Stimulated activated CD4-positive, alpha-beta T cell treated with anti-CD3 and anti-CD28 coated beads, Interleukin-15, amount 100 ng/mL, for 1 hour (primary cell): ENCODE data around the gene DUSP7.
"Not testable (repeated sequence)": the region's sequence is repeated elsewhere in the genome, so short reads cannot be mapped to it uniquely, and the experiment has no call there.

Experiments used
- DNase-seq, 2 donors: peaks; one replicate each; pipeline ENCODE4 v3.0.0-alpha.2; 2020; ENCODE audit warnings: low read depth in 1 of 2, low spot score in 1 of 2

Gene DUSP7

GRCh38 chr3:52049503-52049902 is 6.9 kb downstream of the DUSP7 start:
- no peak for DNase-seq

DNA sequence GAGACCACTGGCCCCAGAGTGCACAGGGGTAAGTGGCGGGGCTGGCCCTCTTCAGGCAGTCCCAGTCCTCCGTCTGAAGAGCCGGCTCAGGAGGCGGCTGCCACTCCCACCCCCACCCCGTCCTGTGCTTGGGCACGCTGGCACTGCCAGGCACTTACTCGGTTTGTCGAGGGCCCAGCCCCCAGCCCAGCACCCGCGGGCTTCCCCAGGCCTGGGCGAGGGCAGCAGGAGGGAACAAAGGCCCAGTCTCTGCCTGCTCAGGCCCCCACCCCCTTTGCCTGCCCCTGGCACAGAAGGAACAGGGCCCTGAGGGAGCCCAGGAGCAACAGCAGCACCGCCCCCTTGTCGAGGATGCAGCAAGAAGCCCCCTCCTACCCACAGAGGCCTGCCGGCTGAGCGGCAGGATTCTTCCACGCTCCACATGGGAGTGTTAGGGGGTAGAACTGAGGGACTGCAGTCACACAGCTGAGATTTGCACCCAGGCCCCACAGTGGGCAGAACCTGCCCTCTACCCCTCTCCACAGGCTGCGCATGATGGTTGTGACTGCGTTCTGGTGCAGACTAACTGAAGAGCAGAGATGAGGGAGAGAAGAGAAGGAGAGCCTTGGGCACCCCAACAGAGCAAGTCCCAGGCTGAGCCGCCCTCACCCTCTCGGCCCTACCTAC is 8.9 kb downstream of the DUSP7 start:
- no peak for DNase-seq

DNA sequence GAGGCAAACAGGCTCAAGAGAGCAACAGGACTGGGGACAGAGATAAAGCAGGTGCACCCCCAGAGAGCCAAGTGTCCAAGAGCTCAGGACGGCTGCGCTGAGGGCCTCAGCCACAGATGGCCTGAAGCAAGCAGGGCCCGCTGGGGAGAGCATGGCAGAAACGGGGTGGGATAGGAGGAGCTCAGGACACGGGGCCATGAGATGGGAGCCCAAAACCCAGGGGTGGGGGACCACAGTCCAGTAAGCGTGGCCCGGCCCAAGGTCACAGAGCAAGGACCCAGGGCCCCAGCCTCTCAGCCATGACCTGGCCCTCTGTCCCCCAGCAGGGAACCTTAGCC is 9.5 kb downstream of the DUSP7 start:
- no peak for DNase-seq

DNA sequence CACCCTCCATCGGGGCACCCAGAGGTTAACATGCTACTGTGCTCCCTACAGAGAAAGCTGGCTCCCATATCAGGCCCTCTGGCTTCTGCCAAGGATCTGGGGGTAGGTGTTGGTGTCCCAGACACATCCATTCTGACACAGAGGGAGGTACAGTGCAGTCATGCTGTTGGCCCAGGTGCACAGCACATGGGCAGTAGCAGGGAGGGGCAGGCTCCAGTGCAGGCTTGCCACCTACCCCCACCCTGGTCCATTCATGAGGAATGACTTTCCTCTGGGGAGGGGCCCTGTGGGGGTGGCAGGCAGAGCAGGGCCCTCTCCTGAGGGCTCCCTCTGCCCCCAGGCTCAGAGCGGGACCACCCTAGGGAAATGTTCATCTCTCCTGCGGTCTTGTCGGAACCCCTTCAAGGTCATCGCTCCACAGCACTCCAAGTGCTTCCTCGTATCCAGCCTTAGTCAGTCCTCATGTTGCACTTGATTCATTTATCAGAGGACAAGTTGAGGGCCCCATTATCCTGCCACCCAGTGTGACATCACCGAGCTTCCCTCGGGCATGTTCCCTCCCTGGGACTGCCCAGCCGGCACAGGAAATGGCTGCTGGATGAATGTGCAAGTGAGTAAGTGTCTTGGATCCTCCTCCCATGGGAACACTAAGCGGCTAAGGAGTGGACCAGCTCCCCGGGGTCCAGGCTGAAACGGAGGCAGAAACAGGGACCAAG is 10.0 kb downstream of the DUSP7 start:
- DNase-seq, result no peak

DNA sequence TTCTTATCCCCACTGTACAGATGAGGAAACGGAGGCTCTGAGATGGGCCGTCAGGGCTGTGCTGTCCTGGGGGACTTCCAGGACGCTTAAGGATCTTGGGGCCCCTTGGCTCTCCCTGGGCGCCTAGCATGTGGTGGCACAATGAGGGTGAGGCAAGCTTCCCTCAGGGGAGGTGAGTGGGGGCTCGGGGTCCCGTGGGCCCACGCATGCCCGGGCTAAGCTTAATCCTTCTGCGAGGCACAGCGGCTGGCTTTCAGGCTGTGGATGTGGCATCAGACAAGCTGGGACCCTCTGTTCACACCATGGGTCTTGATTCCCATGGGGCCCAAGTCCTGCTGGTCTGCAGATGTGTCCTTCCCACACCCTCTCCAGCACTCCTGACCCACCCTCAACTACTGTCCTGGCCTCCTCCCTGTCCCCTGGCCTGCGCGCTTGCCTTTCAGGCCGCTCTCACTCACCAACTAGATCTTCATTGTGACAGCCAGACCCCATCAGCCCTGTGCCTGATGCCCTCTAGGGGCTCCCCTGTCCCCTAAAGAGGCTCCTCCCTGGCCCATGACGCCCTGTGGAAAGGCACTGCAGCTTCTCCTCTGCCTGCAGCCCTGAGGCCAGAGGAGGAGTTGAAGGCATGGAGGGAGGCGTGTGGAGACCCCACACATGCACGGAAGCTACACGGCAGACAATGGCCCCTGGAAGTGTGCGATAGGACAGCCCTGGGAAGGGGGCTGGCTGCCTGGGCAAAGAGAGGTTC is 11.3 kb downstream of the DUSP7 start:
- DNase-seq, result no peak

DNA sequence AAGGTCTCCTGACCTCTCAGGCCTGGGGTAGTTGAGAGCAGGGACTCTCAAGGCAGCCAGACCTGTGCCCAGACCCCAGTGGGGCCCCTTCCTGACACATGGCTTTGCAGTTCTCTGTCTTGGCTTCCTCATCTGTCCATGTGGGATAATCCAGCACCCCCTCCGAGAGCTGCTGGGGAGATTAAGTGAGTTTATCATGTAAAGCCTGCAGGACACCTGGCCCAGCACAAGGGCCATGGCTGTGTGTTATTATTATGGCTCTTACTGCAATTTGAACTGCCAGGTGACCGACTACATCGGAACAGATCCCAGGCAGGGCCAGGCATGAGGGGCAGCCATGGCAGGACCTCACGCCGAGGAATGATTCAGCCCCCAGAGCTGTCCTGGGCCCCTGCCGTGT is 12.6 kb downstream of the DUSP7 start:
- no peak for DNase-seq

GRCh38 chr3:52043039-52043438 is 13.3 kb downstream of the DUSP7 start:
- not testable (repeated sequence) for DNase-seq

DNA sequence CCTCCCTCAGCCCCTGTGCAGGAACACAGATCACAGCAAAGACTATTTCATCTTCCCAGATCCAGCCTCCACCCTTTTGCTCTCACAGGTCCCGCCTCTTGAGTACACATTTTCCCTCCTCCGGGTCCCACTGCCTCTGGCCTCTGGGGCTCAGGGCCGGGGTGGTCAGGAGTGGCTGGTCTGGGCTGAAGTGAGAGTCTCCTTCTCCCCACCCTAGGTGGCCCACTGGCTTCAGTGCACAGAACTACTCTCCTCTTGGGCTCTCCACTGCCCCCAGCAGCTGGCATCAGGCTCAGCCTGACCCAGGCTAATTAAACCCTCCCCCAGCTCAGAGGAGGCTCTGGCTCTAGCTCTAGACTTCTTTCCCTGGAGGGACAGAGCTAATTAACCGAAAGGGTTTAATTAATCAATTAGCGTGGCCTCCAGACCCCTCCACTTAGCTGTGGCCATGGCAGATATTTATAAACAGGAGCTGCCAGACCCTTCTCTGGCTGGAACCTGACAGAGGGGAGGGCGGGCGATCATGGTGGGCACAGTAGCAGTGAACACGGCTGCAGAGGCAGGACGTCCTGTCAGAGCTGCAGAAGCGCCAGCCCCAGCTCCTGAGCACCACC is 15.1 kb downstream of the DUSP7 start:
- no peak for DNase-seq

- no peak for DNase-seq
Measured at GRCh38 chr3:52040600-52040999, 15.8 kb downstream of the DUSP7 start.

- no peak for DNase-seq
Measured at GRCh38 chr3:52039846-52040245, 16.5 kb downstream of the DUSP7 start.

- no peak for DNase-seq
Measured at GRCh38 chr3:52039426-52039825, 16.9 kb downstream of the DUSP7 start.

DNA sequence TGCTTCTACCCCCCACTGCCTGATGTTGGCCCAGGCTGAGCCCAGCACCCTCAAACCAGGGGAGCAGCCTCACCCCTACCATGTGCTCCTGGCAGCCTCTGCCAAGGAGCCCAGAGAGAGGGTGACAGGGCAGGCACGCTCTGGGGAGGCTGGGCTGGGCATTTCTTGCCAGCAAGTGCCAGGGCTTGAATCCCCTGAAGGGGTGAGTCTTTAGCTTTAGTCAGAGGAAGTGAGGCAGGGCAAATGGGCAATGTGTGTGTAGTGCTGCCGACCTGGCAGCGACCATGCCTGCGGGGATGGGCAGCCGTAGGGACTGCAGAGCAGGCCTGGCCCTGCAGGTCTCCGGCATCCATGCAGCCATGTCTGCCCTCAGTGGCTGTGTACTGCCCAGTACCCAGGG is 18.1 kb downstream of the DUSP7 start:
- DNase-seq, result no peak

DNA sequence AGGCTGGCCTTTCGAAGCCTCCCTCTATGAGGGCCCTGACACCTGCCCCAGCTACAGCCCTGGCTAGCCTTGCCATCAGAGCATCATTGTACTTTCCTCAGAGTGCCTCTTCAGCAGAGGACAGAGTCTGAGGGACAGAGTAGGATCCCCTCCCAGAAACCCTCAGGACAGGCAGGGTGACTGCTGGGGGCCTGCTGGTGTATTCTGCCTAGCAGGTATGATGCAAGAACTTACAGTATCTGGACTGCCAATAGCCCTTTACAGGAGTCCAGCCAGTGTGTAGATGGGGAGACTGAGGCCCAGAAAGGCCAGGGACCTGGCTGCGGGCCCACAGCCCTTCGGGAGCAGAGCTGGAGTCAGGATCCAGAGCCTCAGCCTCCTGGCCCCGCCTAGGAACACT is 19.1 kb downstream of the DUSP7 start:
- no peak for DNase-seq

DNA sequence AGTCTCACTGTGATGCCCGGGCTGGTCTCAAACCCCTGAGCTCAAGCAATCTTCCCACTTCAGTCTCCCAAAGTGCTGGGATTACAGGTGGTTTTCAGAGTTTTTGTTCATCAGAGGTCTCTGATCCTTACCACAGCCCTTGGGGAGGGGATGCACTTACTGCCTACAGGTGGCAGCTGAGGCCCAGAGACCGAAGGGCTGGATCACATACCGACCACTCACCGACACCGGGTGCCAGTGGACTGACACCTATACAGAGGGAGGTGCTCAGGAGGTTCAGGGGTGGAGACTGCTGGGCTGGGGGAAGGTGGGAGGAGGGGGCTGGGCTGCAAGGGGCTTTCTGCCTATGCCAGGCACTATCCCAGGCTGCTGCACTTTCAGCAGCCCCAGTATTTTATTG is 19.5 kb downstream of the DUSP7 start:
- no peak for DNase-seq

DNA sequence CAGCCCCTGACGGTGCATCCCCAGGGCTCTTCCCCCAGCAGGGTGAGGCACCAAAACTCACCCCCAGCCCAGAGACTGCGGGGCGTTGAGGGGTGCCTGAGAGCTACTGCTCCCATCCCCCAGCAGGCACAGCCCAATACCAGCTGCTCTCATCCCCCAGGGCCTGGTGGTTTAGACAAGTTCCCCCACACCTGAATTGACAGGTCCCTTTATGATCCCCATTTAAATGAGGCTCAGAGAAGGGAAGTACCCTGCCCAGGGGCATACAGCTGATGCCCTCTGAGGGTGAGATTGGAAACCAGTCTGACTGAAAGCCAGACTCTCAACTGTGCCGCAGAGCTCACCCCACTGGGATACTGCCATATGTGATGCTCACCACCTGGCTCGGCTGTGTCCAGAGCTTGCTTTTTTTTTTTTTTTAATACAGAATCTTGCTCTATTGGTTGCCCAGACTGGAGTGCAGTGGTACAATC is 20.1 kb downstream of the DUSP7 start:
- DNase-seq, result no peak

DNA sequence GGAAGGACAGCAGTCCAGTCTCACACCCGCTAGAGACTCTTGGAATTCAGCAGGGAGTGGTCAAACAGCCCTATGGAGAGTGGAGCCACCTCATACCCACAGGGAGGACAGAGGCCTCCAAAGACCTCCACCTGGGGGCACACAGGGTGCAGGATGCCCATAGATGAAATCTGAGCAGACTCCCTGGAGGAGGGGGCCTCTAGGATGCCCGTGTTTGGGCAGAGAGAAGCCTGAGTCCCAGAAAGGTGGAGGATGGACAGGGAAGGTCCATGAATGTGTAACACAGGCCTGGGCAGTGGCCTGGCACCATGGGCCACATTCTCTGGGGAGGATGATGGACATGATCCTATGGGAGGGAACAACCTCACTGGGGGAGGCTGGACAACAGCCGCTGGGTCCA is 21.7 kb downstream of the DUSP7 start:
- no peak for DNase-seq

DNA sequence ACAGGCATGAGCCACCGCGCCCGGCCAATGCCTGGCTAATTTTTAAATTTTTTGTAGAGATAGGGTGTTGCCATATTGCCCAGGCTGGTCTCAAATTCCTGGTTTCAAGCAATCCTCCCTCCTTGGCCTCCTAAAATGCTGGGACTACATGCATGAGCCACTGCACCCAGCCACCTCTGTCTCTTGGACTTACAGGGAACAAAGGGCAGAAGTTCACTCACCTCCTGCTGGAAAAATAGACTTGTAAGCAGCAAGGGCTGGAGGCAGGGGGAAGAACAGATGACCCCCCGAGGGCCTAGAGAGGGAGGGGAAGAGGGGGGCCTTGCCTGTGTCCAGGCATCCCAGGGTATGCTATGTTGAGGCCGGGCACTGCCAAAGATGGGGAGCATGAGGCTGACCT is 22.2 kb downstream of the DUSP7 start:
- DNase-seq, result no peak

DNA sequence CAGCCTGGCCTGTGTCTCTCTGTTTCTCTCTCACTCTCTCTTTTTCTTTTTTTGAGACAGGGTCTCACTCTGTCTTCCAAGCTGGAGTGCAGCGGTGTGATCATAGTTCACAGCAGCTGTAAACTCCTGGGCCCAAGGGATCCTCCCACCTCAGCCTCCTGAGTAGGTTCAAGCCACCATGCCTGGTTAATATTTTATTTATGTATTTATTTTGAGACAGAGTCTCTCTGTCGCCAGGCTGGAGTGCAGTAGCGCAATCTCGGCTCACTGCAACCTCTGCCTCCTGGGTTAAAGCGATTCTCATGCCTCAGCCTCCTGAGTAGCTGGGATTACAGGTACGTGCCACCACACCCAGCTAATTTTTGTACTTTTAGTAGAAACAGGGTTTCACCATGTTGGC is 22.6 kb downstream of the DUSP7 start:
- not testable (repeated sequence) for DNase-seq

DNA sequence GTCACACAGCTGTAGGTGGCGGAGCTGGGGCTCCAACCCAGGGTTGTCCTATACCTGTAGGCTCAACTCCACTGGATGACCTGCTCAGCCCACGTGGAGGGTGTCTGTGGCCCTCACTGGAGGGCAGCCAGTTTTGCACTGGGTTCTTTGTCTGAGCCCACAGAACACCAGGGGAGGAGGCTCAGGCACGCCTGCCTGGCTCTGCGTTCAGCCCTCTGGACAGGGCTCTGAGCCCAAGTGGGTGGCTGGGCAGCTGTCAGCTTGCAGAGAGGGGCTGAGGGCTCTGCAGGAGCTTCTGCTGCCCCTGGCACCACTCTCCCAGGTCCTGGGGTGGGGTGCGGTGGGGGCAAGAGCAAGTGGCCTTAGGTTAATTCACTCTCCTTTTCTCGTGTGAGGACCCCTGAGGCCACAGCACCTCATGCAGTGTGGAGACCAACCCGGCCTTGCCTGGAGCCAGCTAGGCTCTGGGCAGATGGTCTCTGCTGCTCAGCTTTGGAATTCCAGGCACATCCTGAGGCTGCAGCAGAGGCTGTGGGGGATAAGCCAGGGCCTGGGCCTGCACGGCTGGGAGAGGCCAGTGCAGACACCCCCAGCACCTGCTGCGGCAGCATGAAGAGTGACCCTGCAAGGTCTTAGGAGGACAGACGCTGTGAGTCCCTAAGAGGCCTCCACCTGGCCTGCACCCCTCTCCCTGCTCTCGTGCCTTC is 23.5 kb downstream of the DUSP7 start:
- no peak for DNase-seq

DNA sequence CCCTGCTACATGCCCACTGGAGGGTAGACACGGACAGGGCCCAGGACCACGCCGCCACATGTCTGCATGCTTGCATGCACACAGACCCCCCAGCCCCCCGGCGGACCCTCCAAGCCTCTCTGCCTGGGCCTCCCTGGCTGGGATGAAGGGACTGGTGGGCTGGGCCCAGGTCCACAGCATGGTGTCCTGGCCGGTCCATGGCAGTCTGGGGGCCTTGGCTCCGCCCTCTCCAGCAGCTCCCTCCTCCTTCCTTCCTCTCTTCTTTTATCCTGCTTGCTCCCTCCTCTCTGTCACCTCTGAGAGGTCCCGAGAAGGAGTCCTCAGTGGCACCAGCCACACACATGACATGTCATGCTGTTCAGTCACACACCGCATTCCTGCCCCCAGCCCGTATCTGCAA is 24.5 kb downstream of the DUSP7 start:
- DNase-seq, result no peak

DNA sequence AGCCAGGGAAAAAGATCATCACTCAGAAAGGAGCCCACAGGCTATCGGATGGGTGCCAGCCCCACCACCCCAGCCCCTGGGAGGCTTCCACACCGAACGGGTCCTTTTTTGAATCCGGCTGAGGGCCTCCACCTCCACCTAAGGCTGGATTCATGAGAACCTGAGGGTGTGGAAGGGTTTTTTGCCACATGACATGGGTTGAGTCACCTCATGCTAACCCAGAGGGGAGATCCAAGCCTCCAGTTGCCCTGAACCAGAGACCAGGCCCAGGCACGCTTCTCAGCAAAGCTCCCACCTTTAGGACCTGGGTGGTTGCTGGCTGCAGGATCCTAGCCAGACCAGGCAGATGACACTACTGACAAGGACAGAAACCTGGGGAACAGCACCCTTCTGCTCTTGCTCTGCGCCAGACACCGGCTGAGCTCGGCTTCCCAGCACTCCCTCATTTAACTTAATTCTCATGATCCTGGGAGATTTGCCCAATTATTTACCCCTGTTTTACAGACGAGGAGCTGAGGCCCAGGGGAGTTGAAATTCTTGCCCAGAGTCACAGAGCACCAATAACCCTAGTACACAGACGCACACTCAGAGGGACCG is 25.6 kb downstream of the DUSP7 start:
- DNase-seq, result no peak
